Subcutaneous preadipocyte (primary cell): ENCODE measurements around the gene MEIS1. TPM values are rescaled to one million over a fixed set of nuclear protein-coding genes. Genes with fewer than 3 reads are reported as not detected.

ENCODE experiments used
- total RNA-seq: library from RNA; depleted of rRNA; stranded (reverse); fragments of >200 nt; gene quantifications from 2 replicates; pipeline ENCODE4 v1.2.3, GENCODE V29; 2012

Gene MEIS1
- total RNA-seq = 15.8 and 17.6 TPM in 2 replicates

GRCh38 chr2:66434679-66435548, at the start of gene MEIS1:
Gene MEIS1, plus strand, starts transcription at chr2:66435125. Its CDS starts 732 bp downstream, at chr2:66435857.

